Measurements from ENCODE around the gene CAPRIN2.

CAPRIN2 gene

GRCh38 chr12:30698346-30698745, 56.4 kb downstream of the CAPRIN2 start:
- no peak for TF ChIP-seq CTCF (IDR thresholded peaks at IDR 0.05; ENCODE audit: extremely low read depth, insufficient read depth, missing control alignments)
- in situ Hi-C loops (cut with MboI; ENCODE audit: low pct_unique_long_range_greater_than_20kb, low sequenced_read_pairs, unreplicated experiment) = no loop called here
- no peak for DNase-seq (ENCODE audit: low spot score)

DNA sequence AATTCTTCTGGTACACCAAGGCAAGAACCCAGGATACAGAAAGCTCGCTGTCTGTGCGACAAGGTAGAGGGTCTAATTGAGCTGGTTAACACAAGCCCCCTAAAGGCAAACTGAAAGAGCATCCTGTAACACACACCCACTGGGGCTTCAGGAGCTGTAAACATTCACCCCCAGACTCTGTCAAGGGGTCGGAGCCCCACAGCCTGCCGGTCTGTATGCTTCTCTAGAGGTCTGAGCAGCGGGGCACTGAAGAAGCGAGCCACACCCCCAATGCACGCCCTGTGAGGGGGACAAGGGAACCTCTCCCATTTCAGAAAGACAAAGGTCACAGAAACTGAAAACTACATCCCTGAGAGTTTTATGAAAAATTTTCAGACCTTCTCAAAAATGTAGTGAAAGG, 57.8 kb downstream of the CAPRIN2 start:
- no peak for DNase-seq (ENCODE audit: low spot score)
- in situ Hi-C loops (cut with MboI; ENCODE audit: low pct_unique_long_range_greater_than_20kb, low sequenced_read_pairs, unreplicated experiment) = no loop called here
- TF ChIP-seq CTCF (IDR thresholded peaks at IDR 0.05; ENCODE audit: extremely low read depth, insufficient read depth, missing control alignments) = no peak

GRCh38 chr12:30696486-30696885, 58.3 kb downstream of the CAPRIN2 start:
- TF ChIP-seq CTCF (IDR thresholded peaks at IDR 0.05; ENCODE audit: extremely low read depth, insufficient read depth, missing control alignments) = no peak
- in situ Hi-C loops (cut with MboI; ENCODE audit: low pct_unique_long_range_greater_than_20kb, low sequenced_read_pairs, unreplicated experiment) = no loop called here
- peak; percentile 23 for DNase-seq (ENCODE audit: low spot score)

DNA sequence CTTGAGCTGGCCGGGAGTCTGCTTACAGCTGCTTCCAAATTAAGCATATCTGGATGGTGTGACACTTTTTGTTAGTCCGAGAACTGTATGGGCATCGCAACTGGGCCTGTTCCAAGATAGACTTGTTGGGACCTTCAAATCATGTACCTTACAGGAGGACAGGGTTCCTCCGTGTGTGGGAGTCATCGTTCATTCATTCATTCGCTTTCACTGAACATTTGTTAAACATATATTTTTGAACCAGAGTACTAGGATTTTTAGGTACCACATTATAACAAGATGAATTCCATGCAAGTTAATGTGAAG, 58.7 kb downstream of the CAPRIN2 start:
- no peak for TF ChIP-seq CTCF (IDR thresholded peaks at IDR 0.05; ENCODE audit: extremely low read depth, insufficient read depth, missing control alignments)
- in situ Hi-C loops (cut with MboI; ENCODE audit: low pct_unique_long_range_greater_than_20kb, low sequenced_read_pairs, unreplicated experiment) = no loop called here
- no peak for DNase-seq (ENCODE audit: low spot score)

DNA sequence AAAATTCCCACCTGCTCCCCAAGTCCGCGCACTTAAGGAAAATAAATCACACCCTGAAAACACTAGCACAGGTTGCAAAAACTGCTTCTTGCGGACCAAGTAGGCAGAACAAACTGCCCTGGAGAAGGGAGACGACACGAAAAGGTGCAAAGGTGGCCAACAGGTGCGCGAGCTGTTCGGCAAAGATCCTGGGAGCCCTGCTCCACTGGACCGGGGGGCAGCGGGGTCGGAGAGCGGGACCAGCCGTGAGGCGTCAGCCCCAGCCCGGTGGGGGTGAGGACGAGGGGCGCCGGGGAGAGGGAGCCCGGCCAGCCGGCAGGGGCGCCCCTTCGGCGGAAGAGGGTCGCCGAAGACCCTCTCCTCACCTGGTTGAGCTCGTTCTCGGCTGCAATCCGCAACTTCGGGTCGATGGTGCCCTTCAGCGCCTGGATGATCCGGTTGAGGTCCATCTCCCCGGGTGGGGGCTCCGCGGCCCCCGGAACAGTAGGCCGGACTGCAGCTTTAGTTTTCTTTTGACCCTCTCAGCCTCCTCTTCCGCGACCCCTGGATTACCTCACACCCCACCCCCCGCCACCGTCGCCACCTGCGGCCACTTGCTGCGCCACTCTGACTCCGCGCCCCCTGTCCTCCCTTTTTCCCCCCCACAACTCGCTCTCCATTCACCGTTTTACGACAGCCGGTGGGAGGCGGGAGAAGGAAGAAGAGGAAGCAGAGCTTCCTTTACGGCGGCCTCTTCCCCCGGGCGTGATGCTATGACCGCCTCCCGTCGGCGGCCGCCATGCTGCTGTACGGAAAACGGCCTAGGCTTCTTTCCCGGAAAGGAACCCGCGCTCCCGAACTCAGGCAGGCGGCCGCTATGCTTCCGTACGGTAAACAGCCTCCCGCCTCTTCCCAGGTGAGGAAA, 59.3 kb downstream of the CAPRIN2 start, which contains the start of gene IPO8:
Gene IPO8 (minus strand): TSS at position 671 of the 904 bp plus-strand sequence. CDS start 222 bp downstream, at position 449.
- TF ChIP-seq CTCF (IDR thresholded peaks at IDR 0.05; ENCODE audit: extremely low read depth, insufficient read depth, missing control alignments) = peak; percentile 21
- peak; percentile 95 for DNase-seq (ENCODE audit: low spot score)
- in situ Hi-C loops (cut with MboI; ENCODE audit: low pct_unique_long_range_greater_than_20kb, low sequenced_read_pairs, unreplicated experiment) = no loop called here

- peak; percentile 31 for DNase-seq (ENCODE audit: low spot score)
- no peak for TF ChIP-seq CTCF (IDR thresholded peaks at IDR 0.05; ENCODE audit: extremely low read depth, insufficient read depth, missing control alignments)
- in situ Hi-C loops (cut with MboI; ENCODE audit: low pct_unique_long_range_greater_than_20kb, low sequenced_read_pairs, unreplicated experiment) = no loop called here
Observed at GRCh38 chr12:30694412-30695198, 60.1 kb downstream of the CAPRIN2 start.
